GM19023 (cell line): ENCODE measurements around the gene CBR1.

Experiments used
- ATAC-seq: cut with Tn5 transposase; IDR thresholded peaks from one replicate; pipeline ENCODE4 v1.9.1; 2021; ENCODE audit warnings: mild to moderate bottlenecking, moderate library complexity; ENCODE audit not compliant: unreplicated experiment

The CBR1 gene

GRCh38 chr21:36111238-36111637 is 41.4 kb downstream of the CBR1 start:
- ATAC-seq, result no peak

GRCh38 chr21:36113647-36114428 is 44.0 kb downstream of the CBR1 start:
- no peak for ATAC-seq

GRCh38 chr21:36115138-36115730 is 45.4 kb downstream of the CBR1 start:
- ATAC-seq, result no peak

- no peak for ATAC-seq
These were observed 47.5 kb downstream of the CBR1 start for GRCh38 chr21:36117286-36117741.

GRCh38 chr21:36120304-36120888 is 50.6 kb downstream of the CBR1 start:
- no peak for ATAC-seq
